ENCODE measurements around the gene KRT72.

Gene KRT72

DNA sequence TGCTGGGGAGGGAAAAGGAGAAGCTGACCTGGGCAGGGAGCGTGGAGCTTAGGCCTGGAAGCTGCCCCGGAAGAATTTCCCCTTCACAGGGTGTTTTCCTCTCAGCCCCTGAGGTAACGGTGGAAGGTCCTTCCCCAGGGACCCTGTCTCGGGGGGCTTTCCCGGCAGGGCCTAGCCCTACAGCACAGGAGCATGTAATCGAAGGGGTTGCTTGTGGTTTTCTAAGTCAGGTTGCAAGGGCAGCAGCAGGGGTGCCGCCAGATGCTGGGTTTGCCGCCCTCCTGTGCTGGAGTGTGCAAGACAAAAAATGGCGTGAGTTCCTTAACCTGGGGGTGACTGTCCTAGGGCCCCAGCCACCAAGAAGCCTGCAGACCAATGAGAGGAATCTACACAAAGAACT lies 26.0 kb downstream of the KRT72 start:
- no peak for DNase-seq

DNA sequence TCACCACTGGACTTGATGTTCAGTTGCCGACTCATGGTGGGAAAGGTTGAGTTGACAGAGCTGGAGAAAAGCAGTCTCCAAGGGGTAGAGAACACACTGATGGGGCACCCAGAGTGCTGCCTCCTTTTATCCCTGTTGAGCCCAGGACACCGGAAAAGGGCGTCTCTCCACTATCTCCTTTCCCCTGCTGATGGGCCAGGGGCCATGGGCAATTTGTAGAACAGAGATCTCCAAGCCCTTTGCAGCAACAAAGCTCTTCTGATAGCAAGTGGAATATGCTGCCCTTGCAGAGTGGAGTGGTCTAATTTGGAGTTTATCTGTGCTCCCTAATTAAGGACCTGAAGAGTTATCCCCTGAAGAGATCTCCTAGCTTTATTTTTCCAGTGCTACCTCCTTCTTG lies 27.5 kb downstream of the KRT72 start, which contains the start of gene KRT74:
Gene KRT74, minus strand, starts transcription at position 101 of the 400 bp plus-strand sequence. Its CDS starts 66 bp downstream, at position 35.
- no peak for DNase-seq

DNA sequence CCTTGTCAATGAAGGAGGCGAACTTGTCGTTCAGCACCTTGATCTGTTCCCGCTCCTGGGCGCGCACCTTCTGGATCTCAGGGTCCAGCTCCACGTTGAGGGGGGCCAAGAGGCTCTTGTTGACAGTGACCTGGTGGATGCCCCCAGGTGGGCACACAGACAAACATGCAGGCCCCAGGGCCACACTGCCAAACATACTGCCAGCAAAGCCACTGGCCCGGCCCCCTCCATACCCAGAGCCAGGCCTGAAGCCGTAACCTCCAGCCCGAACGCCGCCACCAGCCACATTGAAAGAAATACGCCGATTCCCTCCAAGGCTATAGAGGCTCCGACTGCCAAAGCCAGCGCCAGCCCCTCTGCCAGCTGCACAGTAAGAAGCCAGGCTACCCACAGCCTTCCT lies 28.0 kb downstream of the KRT72 start:
- DNase-seq, result no peak

DNA sequence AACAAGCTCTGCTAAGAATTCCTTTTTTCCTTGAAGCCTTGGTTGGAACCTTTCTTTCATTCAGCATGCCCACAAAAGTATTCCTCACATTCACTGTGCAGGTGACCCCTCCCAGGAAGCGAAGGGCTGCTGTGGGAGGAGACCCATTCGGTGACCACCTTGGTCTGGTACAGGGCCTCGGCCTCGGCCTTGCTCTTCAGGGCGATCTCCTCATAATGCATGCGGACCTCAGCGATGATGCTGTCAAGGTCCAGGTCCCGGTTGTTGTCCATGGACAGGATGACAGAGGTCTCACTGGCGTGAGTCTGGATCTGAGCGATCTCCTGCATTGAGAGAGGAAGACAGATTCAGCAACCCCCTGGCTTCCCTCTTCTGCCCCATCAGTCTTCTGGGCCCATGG lies 30.8 kb downstream of the KRT72 start:
- DNase-seq, result no peak

DNA sequence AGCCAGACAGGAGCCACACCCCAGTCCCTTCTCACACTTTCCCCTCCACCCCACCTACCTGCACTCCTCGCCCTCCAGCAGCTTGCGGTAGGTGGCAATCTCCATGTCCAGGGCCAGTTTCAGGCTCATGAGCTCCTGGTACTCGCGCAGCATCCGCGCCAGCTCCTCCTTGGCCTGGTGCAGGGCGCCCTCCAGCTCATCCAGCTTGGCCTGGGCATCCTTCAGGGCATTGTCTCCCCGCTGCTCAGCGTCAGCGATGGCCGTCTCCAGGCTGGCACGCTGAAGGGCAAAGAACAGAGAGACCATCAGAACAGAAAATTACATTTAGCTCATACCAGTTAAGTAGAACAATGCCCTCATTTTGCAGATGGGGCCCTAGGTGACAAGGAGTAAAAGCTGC lies 33.2 kb downstream of the KRT72 start:
- no peak for DNase-seq

DNA sequence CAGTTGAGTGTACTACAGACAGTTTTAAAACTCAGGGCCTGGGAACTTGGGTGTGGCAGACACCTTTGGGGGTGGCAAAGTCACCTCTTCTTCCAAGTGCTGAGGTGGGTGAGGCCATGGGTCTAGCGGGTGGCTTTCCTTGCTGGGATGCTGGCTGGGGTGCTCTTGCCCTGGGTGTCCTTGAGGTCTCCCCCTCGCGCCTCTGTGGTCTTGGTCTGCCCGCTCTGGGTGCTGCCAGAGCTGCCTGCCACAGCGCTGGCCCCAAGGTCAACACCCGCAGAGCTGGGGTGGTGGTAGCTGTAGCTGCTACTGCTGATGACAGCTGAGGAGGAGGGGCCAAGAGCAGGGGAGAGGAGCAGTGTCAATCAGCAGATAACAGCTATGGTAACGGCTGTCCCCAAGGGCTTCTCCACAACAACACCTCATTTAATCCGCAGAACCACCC lies 34.4 kb downstream of the KRT72 start:
- DNase-seq, result no peak

DNA sequence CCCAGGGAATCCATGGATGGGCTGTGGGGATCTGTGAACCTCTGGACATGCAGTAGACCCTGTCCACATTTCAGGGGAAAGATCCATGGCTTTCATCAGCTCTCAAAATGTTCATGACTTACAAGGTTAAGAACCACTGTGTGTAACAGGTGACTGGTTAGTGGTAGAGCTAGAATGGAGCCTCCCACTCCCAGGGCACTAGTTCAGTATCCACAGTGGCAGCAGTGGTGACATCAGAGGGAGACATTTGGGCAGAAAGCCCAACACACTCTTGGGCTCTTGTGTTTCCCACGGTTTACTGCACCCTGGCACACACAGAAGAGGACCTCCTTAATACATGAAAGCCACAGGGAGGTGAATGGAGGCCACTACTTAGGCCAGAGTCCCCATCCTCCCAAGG lies 36.7 kb downstream of the KRT72 start:
- DNase-seq, result no peak

DNA sequence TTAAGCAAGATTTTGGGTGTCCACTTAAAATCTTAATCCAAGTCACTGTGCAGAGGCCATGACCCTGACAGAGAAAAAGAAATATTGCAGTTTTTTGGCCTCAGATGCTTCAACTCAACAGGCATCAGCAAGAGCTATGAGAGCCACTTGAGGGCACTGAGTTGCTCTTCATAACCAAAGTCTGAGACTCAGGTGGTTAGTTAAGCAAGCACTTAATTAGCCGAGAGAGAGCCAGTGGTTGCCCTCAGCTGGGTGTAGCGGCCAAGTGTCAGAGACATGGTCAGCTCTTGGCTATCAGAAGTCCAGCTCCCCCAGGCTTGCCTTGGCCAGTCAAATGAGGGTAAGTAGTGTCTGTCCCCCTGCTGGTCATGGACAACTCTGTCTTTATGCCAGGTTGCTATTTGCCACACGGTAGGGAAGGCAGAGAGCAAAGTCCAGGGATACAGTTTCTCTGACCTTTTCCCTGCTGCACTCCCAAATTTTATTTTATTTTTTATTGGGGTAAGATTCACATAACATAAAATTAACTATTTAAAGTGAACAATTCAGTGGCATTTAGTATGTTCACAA lies 39.3 kb downstream of the KRT72 start:
- DNase-seq, result no peak

DNA sequence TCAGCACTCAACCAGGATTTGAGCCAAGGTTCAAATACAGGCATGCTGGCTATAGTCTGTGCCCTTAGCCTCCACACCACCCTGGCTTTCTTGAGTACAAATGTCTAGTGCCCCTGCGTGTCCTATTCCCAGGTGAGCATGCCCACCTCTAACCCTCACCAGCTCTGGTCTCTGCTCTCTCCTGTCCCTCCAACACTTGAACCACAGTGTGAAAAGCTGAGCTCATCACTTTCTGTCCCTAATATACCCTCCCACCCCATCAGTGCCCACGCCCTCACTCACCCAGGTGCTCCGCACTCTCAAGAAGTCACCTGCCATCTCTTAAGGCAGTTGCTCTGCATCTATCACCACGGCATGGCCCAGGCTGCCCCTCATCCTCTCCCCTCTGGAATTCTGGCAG lies 41.3 kb downstream of the KRT72 start:
- DNase-seq, result no peak

DNA sequence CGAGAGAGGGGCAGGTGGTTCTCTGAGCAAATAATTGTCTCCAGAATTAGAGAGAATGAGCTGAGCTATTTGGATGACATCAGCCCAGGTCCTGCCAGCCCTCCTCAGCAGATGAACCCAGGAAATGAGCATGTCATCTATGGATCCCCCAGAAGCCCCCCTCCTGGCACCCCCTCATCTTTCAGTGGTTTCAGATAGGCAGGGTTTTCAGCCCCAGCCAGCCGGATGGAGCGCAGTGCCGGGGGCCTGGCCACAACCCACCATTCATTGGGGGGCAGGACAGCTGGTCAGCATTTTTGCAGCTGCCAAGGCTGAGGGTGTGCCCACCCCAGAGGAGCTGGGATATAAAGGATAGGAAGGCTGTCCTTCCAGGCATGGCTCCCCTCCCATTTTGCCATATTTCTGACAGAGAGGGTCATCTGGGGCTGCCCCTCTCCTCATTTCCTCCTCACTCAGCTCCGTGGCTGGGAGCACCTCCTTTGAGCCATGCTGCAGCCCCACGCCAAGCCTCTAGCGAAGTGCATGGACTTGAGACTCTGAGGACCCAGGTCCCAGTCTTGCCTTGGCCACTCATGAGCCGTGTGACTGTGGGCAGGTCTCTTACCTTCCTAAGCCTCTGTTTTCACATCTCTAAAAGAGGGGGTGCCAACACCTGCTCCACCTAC lies 42.4 kb downstream of the KRT72 start:
- no peak for DNase-seq

DNA sequence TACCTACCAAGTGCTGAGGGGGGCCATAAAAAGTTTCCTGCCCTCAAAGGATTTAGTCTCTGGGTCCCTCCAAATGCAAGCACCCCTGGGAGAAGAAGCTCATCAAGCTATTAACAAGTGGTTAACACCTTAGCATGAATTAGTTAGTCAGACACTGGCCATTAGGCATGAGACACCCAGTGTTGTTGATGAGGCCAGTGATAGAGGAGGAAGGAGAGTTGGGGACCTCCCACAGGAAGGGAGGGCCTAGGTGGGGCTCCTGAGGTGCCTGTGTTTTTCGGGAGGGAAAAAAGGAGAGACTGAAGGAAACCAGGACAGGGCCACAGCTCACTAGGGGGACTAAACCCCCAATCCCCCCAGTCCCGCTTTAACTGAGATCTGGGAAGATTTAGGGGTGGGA lies 43.8 kb downstream of the KRT72 start:
- DNase-seq, result no peak

DNA sequence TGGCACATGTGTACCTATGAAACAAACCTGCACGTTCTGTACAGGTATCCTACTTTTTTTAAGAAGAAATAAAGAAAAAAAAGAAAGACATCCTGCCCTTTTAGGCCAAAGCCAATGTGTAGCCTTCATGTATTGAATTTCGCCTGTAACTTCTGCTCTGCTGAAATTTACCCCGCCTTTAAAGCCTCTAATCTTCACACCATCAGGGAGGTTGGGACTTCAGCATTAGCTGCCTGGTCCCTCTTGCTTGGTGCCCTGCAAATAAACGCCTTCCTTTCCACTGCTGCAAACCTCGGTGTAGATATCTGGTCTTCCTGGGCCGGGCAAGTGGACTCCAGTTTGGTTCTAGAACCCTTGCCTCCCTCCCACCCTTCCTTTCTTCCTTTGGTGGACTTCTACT lies 45.7 kb downstream of the KRT72 start:
- DNase-seq, result no peak

DNA sequence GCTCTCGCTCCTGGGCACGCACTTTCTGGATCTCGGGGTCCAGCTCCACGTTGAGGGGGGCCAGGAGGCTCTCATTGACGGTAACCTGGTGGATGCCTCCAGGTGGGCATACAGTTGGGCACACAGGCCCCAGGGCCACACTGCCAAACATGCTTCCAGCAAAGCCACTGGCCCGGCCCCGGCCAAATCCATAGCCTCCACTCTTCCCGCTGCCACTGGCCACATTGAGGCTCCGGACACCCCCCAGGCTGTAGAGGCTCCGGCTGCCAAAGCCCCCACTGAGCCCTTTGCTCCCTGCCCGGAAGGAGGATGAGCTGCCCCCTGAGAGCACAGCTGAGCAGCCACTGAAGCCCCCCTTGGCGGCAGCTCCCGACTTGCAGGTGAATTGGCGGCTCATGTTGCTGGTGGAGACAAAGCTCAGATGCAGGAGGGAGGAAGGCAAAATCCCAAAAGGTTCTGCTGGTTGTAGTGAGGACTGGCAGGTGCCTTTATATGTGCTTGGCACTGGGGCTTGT lies 48.5 kb downstream of the KRT72 start, which contains the start of gene KRT71:
Gene KRT71, minus strand, starts transcription at position 465 of the 515 bp plus-strand sequence. Its CDS starts 68 bp downstream, at position 397.
- no peak for DNase-seq

DNA sequence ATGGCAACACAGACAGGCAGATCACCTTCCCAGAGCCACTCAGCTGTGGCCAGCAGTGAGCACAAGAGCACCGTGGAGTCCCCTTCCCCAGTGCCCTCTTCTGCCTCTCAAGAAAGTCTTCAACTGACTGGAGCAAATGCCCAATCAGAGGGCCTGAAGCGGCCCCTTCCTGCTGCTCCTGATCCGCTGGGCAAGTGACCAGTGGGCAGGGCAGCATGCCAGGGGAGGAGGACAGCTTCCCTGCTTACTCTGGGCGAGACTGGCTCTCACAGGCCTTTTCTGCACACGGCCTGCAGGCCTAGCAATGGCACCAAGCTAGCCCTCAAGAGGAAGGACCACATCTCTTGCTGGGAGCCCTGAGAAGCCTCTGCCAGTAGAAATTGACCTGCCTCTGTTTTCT lies 49.2 kb downstream of the KRT72 start:
- DNase-seq, result no peak

DNA sequence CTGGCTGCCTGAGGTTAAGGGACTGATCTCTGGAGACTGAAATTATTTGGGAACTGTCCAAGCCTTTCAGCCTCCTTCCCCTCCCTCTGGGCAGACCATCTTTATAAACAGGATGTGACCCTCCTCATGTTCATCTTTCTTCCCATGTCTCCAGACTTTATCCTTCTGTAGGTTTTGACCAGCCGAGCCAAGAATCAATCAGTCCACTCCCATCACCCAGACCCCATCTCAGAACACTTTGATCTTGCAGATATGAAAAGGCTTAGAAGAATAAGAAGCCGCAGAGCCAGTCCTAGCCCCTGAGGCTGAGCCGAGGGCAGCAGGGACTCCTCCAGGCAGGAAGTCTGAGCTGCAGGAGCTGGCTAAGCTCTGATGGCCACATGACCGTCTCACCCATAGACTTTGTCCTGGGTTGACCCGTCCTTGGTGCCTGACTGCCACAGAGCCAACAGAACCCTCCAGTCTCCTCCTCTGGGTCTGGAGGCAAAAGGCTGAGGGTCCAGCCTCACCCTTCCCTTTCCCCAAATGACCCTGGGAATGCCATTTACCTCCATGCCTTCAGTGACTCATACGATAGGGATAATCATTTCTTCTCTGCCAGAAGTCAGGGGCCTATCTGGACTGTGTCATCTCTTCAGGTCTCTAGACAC lies 49.9 kb downstream of the KRT72 start:
- no peak for DNase-seq

DNA sequence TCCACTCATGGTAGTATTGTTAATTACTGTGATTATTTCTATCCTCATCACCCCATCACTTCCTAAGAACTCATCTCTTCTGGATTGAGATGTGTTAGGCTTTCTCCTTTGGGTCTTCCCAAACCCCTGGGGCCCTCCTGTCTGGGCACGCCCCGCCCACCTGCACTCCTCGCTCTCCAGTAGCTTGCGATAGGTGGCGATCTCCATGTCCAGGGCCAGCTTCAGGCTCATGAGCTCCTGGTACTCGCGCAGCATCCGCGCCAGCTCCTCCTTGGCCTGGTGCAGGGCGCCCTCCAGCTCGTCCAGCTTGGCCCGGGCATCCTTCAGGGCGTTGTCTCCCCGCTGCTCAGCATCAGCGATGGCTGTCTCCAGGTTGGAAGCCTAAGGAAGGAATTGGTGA lies 55.1 kb downstream of the KRT72 start:
- DNase-seq, result no peak

DNA sequence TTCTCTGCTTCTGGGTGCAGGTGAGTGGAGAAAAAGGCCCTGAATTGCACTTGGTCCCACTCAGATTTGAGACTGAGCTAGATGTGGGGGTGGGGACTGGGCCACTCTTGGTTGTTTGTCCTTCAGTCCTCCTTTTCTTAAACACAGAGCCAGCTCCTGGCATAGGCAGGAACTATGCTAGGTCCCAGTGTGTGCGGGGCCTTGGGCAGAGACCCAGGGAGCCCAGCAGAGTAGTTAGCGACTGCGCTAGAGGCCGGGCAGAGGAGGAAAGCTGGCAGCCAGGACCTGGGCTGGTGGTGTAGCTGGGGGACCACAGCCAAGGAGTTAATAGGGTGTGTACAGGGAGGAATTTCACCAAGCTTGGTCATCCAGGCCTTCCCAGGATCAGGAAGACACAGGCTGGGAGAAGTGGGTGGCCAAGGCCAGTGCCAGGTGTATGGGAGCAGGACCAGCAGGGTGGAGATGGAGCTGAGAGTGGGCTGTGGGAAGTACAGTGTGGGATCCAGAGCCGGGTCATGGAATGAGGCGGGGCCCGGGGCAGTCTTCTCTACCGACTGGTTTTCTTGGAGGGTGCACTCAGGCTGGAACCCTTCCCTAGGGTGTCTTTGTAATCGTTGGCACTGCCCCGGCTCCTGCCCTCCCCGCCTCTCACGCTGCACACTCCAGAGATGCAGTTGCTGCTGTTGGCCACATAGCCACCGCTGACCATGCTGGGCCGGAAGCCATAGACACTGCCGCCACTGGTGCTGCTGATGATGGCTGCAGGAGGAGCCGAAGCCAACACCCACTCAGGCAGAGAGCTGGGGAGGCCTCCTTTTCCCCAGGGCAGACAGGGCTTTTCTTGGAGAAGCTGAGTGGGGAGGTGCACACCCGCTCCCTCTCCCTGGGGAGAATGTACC lies 57.0 kb downstream of the KRT72 start:
- no peak for DNase-seq

DNA sequence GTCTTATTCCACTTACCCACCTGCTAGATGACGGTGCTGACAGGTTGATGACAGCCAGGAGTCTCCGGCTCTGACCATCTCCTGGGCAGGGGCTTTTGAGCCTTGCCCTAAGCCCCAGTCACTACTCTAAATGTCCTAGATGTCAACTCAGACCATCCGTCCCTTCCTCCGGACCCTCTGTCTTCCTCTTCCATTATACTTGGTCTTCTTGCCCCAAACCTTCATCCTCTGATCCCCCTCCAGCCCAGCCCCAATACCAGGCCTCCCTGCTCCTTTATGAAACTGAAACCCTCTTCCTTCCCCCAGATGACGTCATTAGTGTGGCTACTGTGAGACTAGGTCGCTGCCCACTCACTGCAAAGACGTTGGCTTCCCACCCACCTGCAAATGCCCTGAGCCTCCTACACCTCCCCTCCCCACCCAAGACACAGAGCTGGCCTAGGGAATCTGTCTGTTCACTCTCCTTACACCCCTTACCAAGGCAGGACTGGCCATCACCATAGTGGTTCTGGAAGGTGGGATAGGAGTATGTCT lies 58.4 kb downstream of the KRT72 start:
- DNase-seq, result no peak

DNA sequence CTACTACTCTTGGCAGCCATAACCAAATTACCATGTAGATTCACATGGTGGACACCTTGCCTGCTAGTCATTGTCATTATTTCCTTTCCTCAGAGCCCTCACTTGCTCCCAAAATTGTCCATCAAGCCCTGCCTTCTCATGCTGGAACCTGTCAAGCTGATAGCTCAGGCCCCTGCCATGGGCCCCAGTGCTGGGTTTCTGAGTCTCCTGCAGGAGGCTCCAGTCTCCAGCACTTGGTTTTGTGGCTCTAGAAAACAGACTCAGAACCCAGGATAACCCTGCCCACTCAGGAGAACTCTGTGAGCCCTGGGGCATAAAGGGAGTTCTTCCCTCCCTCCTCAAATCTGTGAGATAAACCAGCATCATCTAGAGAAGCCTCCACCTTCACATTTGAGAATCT lies 59.1 kb downstream of the KRT72 start:
- no peak for DNase-seq

DNA sequence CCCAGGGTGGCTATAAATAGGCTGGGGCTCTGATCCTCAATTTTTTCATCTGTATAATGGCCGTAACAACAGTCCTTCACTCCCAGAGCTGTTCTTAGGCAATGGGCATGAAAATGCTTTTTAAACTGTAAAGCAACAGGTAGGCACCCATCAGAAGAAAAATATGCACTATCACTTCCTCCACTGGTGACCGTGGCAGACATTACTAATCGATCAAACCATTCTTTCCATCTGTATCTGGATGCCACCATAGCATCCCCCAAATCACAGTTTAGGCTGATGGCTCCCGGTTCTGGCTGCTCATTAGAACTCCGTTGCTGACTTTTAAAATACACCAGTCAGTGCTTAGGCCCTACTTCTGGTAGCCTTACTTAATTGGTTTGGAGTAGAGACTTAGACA lies 59.6 kb downstream of the KRT72 start:
- DNase-seq, result no peak

DNA sequence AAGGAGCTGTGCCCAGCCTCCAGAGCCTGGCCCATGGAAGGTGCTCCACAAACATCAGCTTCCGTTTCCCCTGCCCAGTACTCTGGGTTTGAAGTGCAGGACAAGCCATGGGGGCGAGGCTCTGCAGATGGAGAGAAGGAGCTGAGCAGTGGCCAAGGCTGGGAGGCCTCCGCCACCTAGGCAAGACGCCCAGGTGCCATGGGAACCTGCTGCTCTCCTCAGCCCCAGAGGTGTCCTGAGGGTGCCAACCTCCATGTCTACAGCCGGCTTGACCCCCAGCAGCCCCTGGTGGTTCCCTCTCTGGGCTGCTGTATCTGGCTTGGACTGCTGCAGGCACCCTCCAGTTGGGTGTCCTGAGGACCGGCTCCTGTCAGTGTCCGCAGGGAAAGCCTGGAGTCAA lies 60.7 kb downstream of the KRT72 start:
- DNase-seq, result no peak

DNA sequence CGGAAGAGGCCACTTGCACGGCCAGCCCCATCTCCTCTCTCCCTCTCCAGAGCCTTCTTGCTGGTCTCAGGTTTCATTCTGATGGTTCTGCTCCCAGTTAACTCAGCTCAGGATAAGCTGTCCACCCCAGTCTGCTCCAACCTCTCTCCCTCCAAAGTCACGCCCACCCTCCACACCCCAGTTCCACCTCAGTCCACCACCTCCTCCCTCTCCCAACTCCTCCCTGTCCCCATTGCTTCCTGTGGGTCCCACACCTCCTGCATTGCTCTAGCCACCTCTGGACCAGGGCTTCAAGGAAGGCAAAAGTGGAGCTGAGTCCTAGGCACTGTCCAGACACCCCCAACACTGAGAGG lies 61.5 kb downstream of the KRT72 start:
- DNase-seq, result no peak

Data from AML-193 (cell line).